Esophagus squamous epithelium (tissue), 4 donors: ENCODE data around the gene PHF19.

Source experiments
- POLR2A ChIP-seq, 4 donors: fragments of 450-650 bp; IDR thresholded peaks; one replicate each; pipeline ENCODE4 v1.6.1; 2017; ENCODE audit warnings: antibody characterized with exemption in 4 of 4, mild to moderate bottlenecking in 4 of 4, moderate library complexity in 3 of 4
- TF ChIP-seq, protein P1 (sequence below), 6 experiments: fragments of 450-650 bp in 4 of 6; fragments of 200-600 bp in 2 of 6; sonication (generic) in 2 of 6; IDR thresholded peaks; one replicate each; pipeline ENCODE4 v1.5.1; 2016 to 2019; ENCODE audit warnings: antibody characterized with exemption in 6 of 6, mild to moderate bottlenecking in 4 of 6, moderate library complexity in 4 of 6

GRCh38 chr9:120926397-120926928 lies 49.5 kb upstream of the PHF19 start, which contains the start of gene TRAF1:
- TF ChIP-seq, protein P1, sequence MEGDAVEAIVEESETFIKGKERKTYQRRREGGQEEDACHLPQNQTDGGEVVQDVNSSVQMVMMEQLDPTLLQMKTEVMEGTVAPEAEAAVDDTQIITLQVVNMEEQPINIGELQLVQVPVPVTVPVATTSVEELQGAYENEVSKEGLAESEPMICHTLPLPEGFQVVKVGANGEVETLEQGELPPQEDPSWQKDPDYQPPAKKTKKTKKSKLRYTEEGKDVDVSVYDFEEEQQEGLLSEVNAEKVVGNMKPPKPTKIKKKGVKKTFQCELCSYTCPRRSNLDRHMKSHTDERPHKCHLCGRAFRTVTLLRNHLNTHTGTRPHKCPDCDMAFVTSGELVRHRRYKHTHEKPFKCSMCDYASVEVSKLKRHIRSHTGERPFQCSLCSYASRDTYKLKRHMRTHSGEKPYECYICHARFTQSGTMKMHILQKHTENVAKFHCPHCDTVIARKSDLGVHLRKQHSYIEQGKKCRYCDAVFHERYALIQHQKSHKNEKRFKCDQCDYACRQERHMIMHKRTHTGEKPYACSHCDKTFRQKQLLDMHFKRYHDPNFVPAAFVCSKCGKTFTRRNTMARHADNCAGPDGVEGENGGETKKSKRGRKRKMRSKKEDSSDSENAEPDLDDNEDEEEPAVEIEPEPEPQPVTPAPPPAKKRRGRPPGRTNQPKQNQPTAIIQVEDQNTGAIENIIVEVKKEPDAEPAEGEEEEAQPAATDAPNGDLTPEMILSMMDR (IDR thresholded peaks at IDR 0.05): no peak
- no peak for TF ChIP-seq POLR2A (IDR thresholded peaks at IDR 0.05)
